ENCODE results near the gene COL5A1. TPM values are rescaled to one million over a fixed set of nuclear protein-coding genes. Genes with fewer than 3 reads are reported as not detected.

The COL5A1 gene
- total RNA-seq, 2 donors from 2014 or later = 127 to 129 TPM

DNA sequence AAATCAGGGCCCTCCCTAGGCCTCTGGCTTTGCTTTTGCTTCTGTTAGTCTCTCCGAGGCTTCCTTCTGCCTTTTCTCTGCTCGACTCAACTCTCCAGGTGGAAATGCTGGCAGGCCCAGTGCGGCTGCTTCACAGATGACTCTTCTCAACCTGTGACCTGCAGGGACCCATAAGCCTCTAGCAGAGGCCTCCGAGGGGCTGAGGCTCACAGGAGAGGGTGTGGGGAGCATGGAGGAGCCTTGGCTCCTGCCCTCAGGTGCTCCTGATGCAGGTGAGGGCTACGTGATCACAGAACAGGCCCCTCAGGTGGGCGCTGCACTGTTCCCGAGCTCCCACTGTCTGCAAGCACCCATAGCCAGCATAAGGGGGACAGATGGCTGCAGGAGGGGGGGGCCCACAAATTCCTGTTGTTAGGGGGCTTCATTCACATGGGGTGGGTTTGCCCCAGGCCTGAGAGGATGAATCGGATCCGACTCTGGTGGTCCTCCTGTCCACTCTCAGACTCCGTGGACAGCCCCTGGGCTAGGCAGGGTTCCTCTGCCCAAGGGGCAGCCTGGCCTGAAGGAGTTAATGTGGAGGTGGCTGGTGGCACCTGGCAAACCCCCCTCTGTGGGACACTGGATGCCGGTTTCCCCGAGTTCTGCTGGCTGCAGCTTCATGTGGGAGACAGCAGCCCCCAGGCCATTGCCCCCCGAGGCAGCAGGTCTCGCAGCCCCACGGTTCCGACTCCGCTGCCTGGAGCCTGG, 228.1 kb downstream of the COL5A1 start:
- Histone ChIP-seq H3K4me3 (no peak overlapping the region), H3K36me3 (no peaks in the 10 kb centered on the region), H3K27ac (no peak overlapping the region), H3K9me3 (no peaks in the 10 kb centered on the region), H3K27me3 (replicated peaks; ENCODE audit: insufficient read depth) (no peaks in the 10 kb centered on the region), H3K4me1 (ENCODE audit: control insufficient read depth in 1 of 2, low read depth in 2 of 2) (no peaks in the 10 kb centered on the region)
- TF ChIP-seq, protein P1, sequence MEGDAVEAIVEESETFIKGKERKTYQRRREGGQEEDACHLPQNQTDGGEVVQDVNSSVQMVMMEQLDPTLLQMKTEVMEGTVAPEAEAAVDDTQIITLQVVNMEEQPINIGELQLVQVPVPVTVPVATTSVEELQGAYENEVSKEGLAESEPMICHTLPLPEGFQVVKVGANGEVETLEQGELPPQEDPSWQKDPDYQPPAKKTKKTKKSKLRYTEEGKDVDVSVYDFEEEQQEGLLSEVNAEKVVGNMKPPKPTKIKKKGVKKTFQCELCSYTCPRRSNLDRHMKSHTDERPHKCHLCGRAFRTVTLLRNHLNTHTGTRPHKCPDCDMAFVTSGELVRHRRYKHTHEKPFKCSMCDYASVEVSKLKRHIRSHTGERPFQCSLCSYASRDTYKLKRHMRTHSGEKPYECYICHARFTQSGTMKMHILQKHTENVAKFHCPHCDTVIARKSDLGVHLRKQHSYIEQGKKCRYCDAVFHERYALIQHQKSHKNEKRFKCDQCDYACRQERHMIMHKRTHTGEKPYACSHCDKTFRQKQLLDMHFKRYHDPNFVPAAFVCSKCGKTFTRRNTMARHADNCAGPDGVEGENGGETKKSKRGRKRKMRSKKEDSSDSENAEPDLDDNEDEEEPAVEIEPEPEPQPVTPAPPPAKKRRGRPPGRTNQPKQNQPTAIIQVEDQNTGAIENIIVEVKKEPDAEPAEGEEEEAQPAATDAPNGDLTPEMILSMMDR (IDR thresholded peaks at IDR 0.05) = no peak
- no peak for ATAC-seq (ENCODE audit: insufficient number of reproducible peaks, low FRiP score, low read depth)
- no peak for DNase-seq (ENCODE audit: low spot score)

DNA sequence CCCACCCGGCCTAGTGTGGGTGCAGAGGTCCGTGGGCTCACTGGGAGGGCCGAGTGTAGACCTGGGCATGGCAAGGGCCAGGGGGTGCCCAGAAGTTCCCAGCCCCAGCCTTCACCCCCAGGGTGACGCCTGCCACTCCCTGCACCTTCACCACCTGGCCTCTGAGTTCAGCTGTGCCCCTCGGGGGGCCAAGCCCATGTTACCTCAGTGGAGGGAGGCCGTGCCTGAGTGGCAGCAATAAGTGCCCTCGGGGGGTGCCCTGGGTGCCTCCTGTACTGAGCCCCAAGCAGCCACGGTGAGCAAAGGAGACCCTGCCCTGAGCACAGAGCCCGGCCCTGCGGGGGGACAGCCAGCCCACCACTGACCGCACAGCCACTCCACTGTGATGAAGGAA, 228.7 kb downstream of the COL5A1 start:
- Histone ChIP-seq H3K27ac (no peak overlapping the region), H3K4me3 (no peak overlapping the region), H3K36me3 (no peaks in the 10 kb centered on the region), H3K4me1 (ENCODE audit: control insufficient read depth in 1 of 2, low read depth in 2 of 2) (no peaks in the 10 kb centered on the region), H3K9me3 (no peaks in the 10 kb centered on the region), H3K27me3 (replicated peaks; ENCODE audit: insufficient read depth) (no peaks in the 10 kb centered on the region)
- ATAC-seq (ENCODE audit: insufficient number of reproducible peaks, low FRiP score, low read depth) = no peak
- TF ChIP-seq, protein P1 (IDR thresholded peaks at IDR 0.05) = no peak
- DNase-seq (ENCODE audit: low spot score) = no peak

DNA sequence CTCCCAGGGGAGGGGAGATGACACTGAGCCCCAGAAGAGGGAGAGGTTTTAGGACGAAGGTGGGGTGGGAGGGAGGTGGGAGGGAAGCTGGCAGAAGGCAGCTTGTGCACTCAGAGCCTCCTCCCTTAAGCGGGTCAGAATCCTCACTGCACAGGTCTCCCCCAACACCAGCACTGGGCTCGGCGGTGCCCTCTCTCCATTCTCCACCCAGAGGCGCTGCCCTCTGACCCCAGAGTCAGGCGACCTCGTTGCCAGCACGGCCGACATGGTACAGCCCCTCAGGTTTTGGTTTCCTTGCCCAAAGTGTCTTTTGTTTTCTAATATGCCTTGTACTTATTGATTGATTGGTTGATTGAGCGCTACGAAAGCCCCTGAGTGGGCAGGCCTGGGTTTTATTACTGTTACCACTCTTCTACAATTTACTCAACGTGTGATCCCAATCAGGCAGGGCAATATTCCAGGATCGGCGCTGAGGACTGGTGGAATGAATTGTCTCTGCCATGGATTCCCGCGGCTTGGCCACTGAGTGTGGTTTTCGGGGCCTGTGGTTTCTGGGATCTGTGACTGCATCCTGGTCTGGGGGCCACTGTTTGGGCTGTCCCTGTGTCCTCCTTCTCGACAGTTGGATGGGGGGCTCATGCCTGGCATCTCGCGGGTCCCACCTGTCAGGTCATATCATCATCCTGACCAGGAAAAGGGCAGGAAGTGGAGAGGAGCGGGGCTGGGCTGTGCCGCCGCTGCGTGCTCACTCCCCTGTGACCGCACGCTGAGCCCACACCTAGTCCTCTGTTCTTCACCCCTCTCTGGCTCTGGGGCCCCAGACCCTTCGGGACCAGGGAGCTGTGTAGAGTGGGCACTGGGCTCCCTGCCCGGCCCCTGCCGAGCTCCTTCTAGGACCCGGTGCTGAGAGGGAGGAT, 229.4 kb downstream of the COL5A1 start:
- Histone ChIP-seq H3K27ac (no peak overlapping the region), H3K4me1 (ENCODE audit: control insufficient read depth in 1 of 2, low read depth in 2 of 2) (no peaks in the 10 kb centered on the region), H3K27me3 (replicated peaks; ENCODE audit: insufficient read depth) (no peaks in the 10 kb centered on the region), H3K4me3 (no peak overlapping the region), H3K9me3 (no peaks in the 10 kb centered on the region), H3K36me3 (no peaks in the 10 kb centered on the region)
- TF ChIP-seq, protein P1 (IDR thresholded peaks at IDR 0.05) = no peak
- ATAC-seq (ENCODE audit: insufficient number of reproducible peaks, low FRiP score, low read depth) = no peak
- DNase-seq (ENCODE audit: low spot score) = no peak

DNA sequence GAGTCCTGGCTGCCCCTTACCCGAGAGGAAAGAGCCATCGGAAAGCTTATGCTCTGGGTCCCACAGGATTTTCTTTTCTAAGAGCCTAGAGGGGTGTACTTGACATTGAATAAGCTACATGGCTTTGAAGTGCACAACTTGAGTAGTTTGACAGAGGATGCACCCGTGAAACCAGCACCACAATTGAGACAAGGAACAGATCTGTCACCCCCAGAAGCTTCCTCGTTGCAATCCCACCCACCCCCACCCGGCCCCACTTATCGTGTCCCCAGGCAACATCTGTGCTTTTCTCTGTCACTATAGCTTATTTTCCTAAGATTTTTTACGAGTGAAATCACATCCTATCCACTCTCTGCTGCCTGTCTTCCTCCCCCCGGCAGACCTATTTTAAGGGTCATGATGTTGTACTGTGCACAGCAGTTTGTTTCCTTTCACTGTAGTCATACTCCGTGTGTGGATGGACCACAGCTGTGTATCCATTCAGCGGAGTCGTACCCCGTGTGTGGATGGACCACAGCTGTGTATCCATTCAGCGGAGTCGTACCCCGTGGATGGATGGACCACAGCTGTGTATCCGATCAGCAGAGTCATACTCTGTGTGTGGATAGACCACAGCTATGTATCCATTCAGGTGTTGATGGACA, 230.2 kb downstream of the COL5A1 start:
- TF ChIP-seq, protein P1 (IDR thresholded peaks at IDR 0.05) = no peak
- Histone ChIP-seq H3K27ac (no peak overlapping the region), H3K36me3 (no peaks in the 10 kb centered on the region), H3K27me3 (replicated peaks; ENCODE audit: insufficient read depth) (no peaks in the 10 kb centered on the region), H3K9me3 (no peaks in the 10 kb centered on the region), H3K4me1 (ENCODE audit: control insufficient read depth in 1 of 2, low read depth in 2 of 2) (no peaks in the 10 kb centered on the region), H3K4me3 (no peak overlapping the region)
- DNase-seq (ENCODE audit: low spot score) (no peak), ATAC-seq (ENCODE audit: insufficient number of reproducible peaks, low FRiP score, low read depth) (no peak)
